ENCODE measurements around the gene ASAP2.
"Not testable (repeated sequence)": the region's sequence is repeated elsewhere in the genome, so short reads cannot be mapped to it uniquely, and the experiment has no call there.

Gene ASAP2

GRCh38 chr2:9212661-9213411 lies 6.2 kb downstream of the ASAP2 start:
- no peak for DNase-seq

GRCh38 chr2:9213477-9214051 lies 7.0 kb downstream of the ASAP2 start:
- DNase-seq = no peak

GRCh38 chr2:9214873-9215272 lies 8.3 kb downstream of the ASAP2 start:
- DNase-seq = no peak

GRCh38 chr2:9215680-9216079 lies 9.1 kb downstream of the ASAP2 start:
- DNase-seq = no peak

- not testable (repeated sequence) for DNase-seq
Measured at GRCh38 chr2:9216143-9216542, 9.5 kb downstream of the ASAP2 start.

GRCh38 chr2:9217838-9218770 lies 11.5 kb downstream of the ASAP2 start:
- DNase-seq = no peak

- DNase-seq = no peak
Measured at GRCh38 chr2:9219027-9219445, 12.4 kb downstream of the ASAP2 start.

GRCh38 chr2:9220201-9220600 lies 13.6 kb downstream of the ASAP2 start:
- DNase-seq = no peak

GRCh38 chr2:9221223-9221622 lies 14.6 kb downstream of the ASAP2 start:
- no peak for DNase-seq

- no peak for DNase-seq
Measured at GRCh38 chr2:9222239-9222892, 15.8 kb downstream of the ASAP2 start.

- no peak for DNase-seq
Measured at GRCh38 chr2:9222893-9223287, 16.3 kb downstream of the ASAP2 start.

- DNase-seq = no peak
Measured at GRCh38 chr2:9225806-9226205, 19.2 kb downstream of the ASAP2 start.

GRCh38 chr2:9226458-9227380 lies 20.1 kb downstream of the ASAP2 start:
- no peak for DNase-seq

GRCh38 chr2:9228088-9228751 lies 21.6 kb downstream of the ASAP2 start:
- DNase-seq = peak; percentile 97

- no peak for DNase-seq
Measured at GRCh38 chr2:9228781-9229469, 22.3 kb downstream of the ASAP2 start.

GRCh38 chr2:9229470-9229820 lies 22.8 kb downstream of the ASAP2 start:
- no peak for DNase-seq

- DNase-seq = no peak
Measured at GRCh38 chr2:9230051-9230802, 23.6 kb downstream of the ASAP2 start.

- no peak for DNase-seq
Measured at GRCh38 chr2:9230881-9231280, 24.3 kb downstream of the ASAP2 start.

GRCh38 chr2:9231291-9232165 lies 24.9 kb downstream of the ASAP2 start:
- DNase-seq = no peak

All from fibroblast of skin of back (primary cell).